ENCODE data around the gene RAPGEF4. TPM values are rescaled to one million over a fixed set of nuclear protein-coding genes. Genes with fewer than 3 reads are reported as not detected.
"Not testable (repeated sequence)": the region's sequence is repeated elsewhere in the genome, so short reads cannot be mapped to it uniquely, and the experiment has no call there.

The RAPGEF4 gene
- total RNA-seq, 2 donors from 2014 or later: 10.9 to 12.9 TPM

GRCh38 chr2:172723286-172723685, 12.4 kb upstream of the RAPGEF4 start:
- no peak for ATAC-seq
- DNase-seq: no peak
- intact Hi-C loops (cut with DNase I): no loop called here

GRCh38 chr2:172724724-172725123, 10.9 kb upstream of the RAPGEF4 start:
- ATAC-seq: no peak

GRCh38 chr2:172725284-172725683, 10.4 kb upstream of the RAPGEF4 start:
- ATAC-seq: no peak
- intact Hi-C loops (cut with DNase I): no loop called here
- DNase-seq: no peak

More at GRCh38 chr2:172724724-172725123, 10.9 kb upstream of the RAPGEF4 start:
- intact Hi-C loops (cut with DNase I): no loop called here
- DNase-seq: no peak

- ATAC-seq (no peak), DNase-seq (no peak)
- intact Hi-C loops (cut with DNase I): no loop called here
Observed at GRCh38 chr2:172725746-172726145, 9.9 kb upstream of the RAPGEF4 start.

GRCh38 chr2:172726172-172726735, 9.4 kb upstream of the RAPGEF4 start:
- intact Hi-C loops (cut with DNase I): no loop called here
- no peak for DNase-seq
- peak in 1 of 2 donors; percentile 88 for ATAC-seq

GRCh38 chr2:172730411-172730810, 5.2 kb upstream of the RAPGEF4 start:
- intact Hi-C loops (cut with DNase I): no loop called here
- ATAC-seq: no peak

GRCh38 chr2:172734711-172735581, 699 bp upstream of the RAPGEF4 start:
- peak; percentile 14 to 38 for ATAC-seq
- intact Hi-C loops (cut with DNase I): no loop called here

More at GRCh38 chr2:172730411-172730810, 5.2 kb upstream of the RAPGEF4 start:
- no peak for DNase-seq

GRCh38 chr2:172736424-172737174, 954 bp downstream of the RAPGEF4 start:
- DNase-seq (no peak), ATAC-seq (no peak)
- intact Hi-C loops (cut with DNase I): no loop called here

More at GRCh38 chr2:172734711-172735581, 699 bp upstream of the RAPGEF4 start:
- no peak for DNase-seq

GRCh38 chr2:172739661-172740266, 4.1 kb downstream of the RAPGEF4 start:
- intact Hi-C loops (cut with DNase I): no loop called here
- no peak for DNase-seq
- no peak for ATAC-seq

- DNase-seq (no peak), ATAC-seq (no peak)
- intact Hi-C loops (cut with DNase I): no loop called here
Observed at GRCh38 chr2:172740856-172741255, 5.2 kb downstream of the RAPGEF4 start.

- ATAC-seq: no peak
- no peak for DNase-seq
- intact Hi-C loops (cut with DNase I): no loop called here
Observed at GRCh38 chr2:172742931-172743540, 7.4 kb downstream of the RAPGEF4 start.

GRCh38 chr2:172743898-172744297, 8.3 kb downstream of the RAPGEF4 start:
- no peak for DNase-seq
- ATAC-seq: no peak
- intact Hi-C loops (cut with DNase I): no loop called here

GRCh38 chr2:172745636-172746035, 10.0 kb downstream of the RAPGEF4 start:
- no peak for DNase-seq
- no peak for ATAC-seq
- intact Hi-C loops (cut with DNase I): no loop called here

GRCh38 chr2:172748543-172748942, 12.9 kb downstream of the RAPGEF4 start:
- DNase-seq; ATAC-seq; intact Hi-C loops (cut with DNase I): not testable (repeated sequence)

GRCh38 chr2:172749388-172749787, 13.7 kb downstream of the RAPGEF4 start:
- DNase-seq: no peak
- intact Hi-C loops (cut with DNase I): no loop called here
- no peak for ATAC-seq

GRCh38 chr2:172751564-172751963, 15.9 kb downstream of the RAPGEF4 start:
- ATAC-seq: no peak
- intact Hi-C loops (cut with DNase I): no loop called here
- DNase-seq: no peak

GRCh38 chr2:172753610-172754009, 18.0 kb downstream of the RAPGEF4 start:
- intact Hi-C loops (cut with DNase I): no loop called here
- ATAC-seq: no peak
- DNase-seq: no peak

GRCh38 chr2:172759441-172759840, 23.8 kb downstream of the RAPGEF4 start:
- intact Hi-C loops (cut with DNase I): no loop called here
- ATAC-seq (no peak), DNase-seq (no peak)

- ATAC-seq (no peak), DNase-seq (no peak)
- intact Hi-C loops (cut with DNase I): no loop called here
Observed at GRCh38 chr2:172761306-172761705, 25.7 kb downstream of the RAPGEF4 start.

Measured in left cardiac atrium (tissue), 4 donors.